ENCODE data around the gene USP12.
"Not testable (repeated sequence)": the region's sequence is repeated elsewhere in the genome, so short reads cannot be mapped to it uniquely, and the experiment has no call there.

The USP12 gene

GRCh38 chr13:27171244-27171826, at the start of gene USP12:
TSS of gene USP12 (minus strand) at chr13:27171811. CDS start at chr13:27171639, 172 bp downstream.
- no peak for DNase-seq (ENCODE audit: low read depth)

- DNase-seq (ENCODE audit: low read depth), result no peak
Observed at GRCh38 chr13:27219611-27220010, 48.0 kb upstream of the USP12 start.

- peak; percentile 15 for DNase-seq (ENCODE audit: low read depth)
Observed at GRCh38 chr13:27218861-27219260, 47.2 kb upstream of the USP12 start.

DNA sequence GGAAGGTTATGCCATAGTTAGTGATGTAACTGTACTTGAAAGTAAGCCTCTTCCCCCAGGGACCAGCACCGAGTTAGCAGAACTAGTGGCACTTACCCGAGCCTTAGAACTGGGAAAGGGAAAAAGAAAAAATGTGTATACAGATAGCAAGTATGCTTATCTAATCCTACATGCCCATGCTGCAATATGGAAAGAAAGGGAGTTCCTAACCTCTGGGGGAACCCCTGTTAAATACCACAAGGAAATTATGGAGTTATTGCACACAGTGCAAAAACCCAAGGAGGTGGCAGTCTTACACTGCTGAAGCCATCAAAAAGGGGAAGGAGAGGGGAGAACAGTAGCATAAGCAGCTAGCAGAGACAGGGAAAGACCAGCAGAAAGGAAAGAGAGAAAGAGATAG, 46.2 kb upstream of the USP12 start:
- DNase-seq (ENCODE audit: low read depth), result not testable (repeated sequence)

GRCh38 chr13:27213386-27213785, 41.8 kb upstream of the USP12 start:
- not testable (repeated sequence) for DNase-seq (ENCODE audit: low read depth)

GRCh38 chr13:27211771-27212364, 40.3 kb upstream of the USP12 start:
- peak; percentile 71 for DNase-seq (ENCODE audit: low read depth)

DNA sequence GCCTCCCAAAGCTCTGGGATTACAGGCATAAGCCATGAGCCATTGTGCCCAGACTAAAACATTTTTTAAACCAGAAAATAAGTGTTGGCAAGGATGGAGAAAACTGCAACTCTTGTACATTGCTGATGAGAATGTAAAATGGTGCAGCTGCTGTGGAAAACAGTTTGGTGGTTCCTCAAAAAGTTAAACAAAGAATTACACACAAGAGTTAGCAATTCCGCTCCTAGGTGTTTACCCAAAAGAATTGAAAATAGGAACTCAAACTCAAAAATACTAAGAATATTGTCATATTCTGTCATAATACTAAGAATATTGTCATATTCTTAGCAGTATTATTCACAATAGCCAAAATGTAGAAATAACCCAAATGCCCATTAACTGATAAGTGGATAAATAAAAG, 39.7 kb upstream of the USP12 start:
- DNase-seq (ENCODE audit: low read depth), result no peak

DNA sequence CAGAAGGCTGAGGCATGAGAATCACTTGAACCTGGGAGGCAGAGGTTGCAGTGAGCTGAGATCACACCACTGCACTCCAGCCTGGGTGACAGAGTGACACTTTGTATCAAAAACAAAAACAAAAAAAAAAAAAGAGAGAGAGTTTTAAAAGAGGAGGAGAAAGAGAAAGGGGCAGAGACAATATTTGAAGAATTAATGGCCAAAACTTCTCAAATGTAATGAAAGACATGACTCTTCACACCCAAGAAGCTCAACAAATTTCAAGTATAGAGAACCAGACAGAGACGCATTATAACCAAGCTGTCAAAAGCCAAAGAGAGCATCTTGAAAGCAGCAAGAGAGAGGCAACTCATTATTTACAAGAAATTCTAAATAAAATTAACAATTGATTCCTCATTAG, 36.9 kb upstream of the USP12 start:
- DNase-seq (ENCODE audit: low read depth), result no peak

DNA sequence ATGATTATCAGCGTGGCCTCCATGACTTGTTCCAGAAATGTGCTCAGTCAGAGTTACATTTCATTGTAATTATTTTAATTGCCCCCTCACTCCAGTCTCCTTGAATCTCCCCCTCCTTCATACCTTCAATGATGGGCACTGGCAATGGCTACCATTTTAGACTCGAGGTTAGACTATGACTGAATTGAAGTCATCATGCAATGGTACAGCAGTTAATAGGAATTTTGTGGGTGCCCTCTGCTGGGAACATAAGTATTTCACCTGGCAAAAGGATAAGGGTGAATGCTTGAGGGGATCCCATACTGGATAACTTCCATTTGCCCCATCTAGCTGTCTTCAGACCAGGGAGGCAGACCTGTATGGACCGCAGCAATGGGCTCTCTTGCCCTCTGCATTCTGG, 32.2 kb upstream of the USP12 start:
- DNase-seq (ENCODE audit: low read depth), result peak; percentile 34

- DNase-seq (ENCODE audit: low read depth), result no peak
Observed at GRCh38 chr13:27203186-27203585, 31.6 kb upstream of the USP12 start.

- DNase-seq (ENCODE audit: low read depth), result no peak
Observed at GRCh38 chr13:27201661-27202060, 30.1 kb upstream of the USP12 start.

GRCh38 chr13:27200413-27201070, 28.9 kb upstream of the USP12 start:
- peak; percentile 69 for DNase-seq (ENCODE audit: low read depth)

DNA sequence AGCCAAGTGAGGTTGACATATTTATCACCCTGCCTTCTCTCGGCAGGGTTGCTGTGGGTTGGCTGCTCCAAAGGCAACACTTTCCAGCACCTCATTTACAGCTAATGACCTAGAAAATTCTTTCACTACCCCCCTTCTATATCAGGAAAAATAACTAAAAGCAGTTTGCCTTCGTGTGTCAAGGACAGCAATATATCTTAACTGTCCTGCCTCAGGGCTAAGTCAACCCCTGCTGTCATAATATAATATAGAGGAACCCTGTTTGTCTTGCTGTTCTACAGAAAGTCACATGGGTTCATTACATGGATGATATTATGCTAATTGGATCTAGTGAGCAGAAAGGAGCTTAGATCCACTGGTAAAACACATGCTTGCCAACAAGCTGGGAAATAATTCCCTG, 28.1 kb upstream of the USP12 start:
- DNase-seq (ENCODE audit: low read depth), result no peak

GRCh38 chr13:27199211-27199610, 27.6 kb upstream of the USP12 start:
- DNase-seq (ENCODE audit: low read depth), result no peak

DNA sequence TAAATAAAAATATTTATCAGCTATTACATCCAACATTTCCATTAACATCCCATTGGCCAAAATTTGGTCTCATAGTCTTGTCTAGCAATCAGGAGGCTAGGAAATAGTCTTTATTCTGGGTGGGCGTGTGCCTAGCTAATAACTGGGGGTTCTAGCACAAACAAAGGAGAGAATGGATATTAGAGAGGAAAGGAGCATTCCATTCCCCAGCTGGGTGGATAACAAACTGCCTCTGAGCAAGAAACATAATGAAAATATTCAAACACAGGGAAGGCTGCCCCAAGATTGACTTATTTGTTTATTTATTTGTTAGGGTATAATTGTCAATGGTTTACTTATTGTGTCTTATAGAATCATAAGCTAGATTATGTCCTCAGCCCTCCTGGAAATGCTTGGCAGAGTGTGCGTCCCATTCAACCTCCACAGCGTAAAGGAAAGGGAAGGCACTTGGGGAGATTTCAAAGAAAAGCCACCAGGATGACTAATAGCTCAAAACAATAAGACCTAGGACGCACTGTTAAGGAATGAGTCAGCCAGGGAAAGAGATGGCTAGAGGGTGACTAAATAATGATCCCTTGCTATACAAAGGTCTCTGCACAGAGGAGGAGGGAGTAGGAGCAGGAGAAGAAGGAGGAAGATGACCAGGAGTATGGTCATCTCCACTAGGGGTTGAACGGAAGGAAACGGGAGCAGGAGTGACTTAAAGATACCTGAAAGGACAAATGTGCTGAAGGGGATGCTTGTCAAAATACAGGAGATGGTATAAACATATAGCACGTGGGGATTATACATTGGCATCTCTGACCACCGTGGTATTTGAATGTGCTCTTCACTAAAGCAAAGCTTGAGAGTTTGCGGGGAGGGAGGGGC, 23.5 kb upstream of the USP12 start:
- DNase-seq (ENCODE audit: low read depth), result peak; percentile 77

GRCh38 chr13:27194209-27194608, 22.6 kb upstream of the USP12 start:
- DNase-seq (ENCODE audit: low read depth), result peak; percentile 44

- DNase-seq (ENCODE audit: low read depth), result no peak
Observed at GRCh38 chr13:27193496-27193895, 21.9 kb upstream of the USP12 start.

- DNase-seq (ENCODE audit: low read depth), result no peak
Observed at GRCh38 chr13:27192973-27193372, 21.4 kb upstream of the USP12 start.

GRCh38 chr13:27192367-27192766, 20.8 kb upstream of the USP12 start:
- DNase-seq (ENCODE audit: low read depth), result not testable (repeated sequence)

DNA sequence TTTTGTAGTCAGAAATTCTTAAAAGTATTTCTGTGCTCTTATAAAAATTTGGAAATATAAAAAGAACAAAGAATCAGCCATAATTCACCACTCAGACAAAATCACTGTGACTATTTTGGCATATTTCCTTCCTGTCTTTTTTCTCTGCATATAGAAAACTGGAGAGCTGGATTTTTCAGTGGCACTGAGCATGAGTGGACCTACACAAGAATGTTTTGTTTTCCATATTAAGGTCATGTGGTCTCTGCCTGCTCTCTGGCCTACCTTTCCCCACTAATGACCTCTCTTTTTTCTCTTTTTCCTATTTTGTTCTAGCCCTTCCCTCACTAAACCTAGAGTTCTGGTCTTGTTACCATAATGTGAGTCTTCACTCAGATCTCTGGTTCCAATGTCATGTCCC, 17.6 kb upstream of the USP12 start:
- DNase-seq (ENCODE audit: low read depth), result no peak

DNA sequence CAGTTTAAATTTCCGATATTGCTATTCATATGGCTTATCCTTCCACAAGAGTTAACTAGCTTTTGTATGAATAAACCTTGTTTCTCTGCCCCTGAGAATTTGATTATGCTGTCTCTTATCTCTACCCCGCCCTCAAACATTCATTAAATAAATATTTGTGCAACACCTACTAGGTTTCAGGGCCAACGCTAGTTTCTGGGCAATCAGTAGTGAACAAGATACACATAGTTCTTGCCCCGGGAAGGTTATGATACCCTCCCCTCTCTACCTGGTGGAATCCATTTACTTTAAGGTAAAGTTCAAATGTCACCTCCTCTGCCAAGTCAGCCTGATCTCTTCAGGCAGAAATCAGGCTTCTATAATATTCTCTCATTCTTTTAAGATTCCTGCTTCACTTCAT, 16.6 kb upstream of the USP12 start:
- no peak for DNase-seq (ENCODE audit: low read depth)

GRCh38 chr13:27186295-27186694, 14.7 kb upstream of the USP12 start:
- no peak for DNase-seq (ENCODE audit: low read depth)

Measured in amniotic epithelial cell (primary cell).